IPS-15b (cell line): ENCODE measurements around the gene NUTM2G.
"Not testable (repeated sequence)": the region's sequence is repeated elsewhere in the genome, so short reads cannot be mapped to it uniquely, and the experiment has no call there.

ENCODE experiments used
- H3K27me3 ChIP-seq: one replicate; pipeline ENCODE4 v1.6.1; 2013; ENCODE audit warnings: low read length; ENCODE audit not compliant: control insufficient read depth, insufficient read depth
- H3K36me3 ChIP-seq: one replicate; pipeline ENCODE4 v1.6.1; 2013; ENCODE audit warnings: low read length; ENCODE audit not compliant: control insufficient read depth, insufficient read depth
- H3K4me1 ChIP-seq: one replicate; pipeline ENCODE4 v1.6.1; 2013; ENCODE audit warnings: mild to moderate bottlenecking, low read length; ENCODE audit not compliant: control insufficient read depth, insufficient read depth
- H3K4me3 ChIP-seq: one replicate; pipeline ENCODE4 v1.5.1; 2013; ENCODE audit warnings: low read depth, low read length
- H3K9ac ChIP-seq: one replicate; pipeline ENCODE4 v1.6.1; 2013; ENCODE audit warnings: low read depth, mild to moderate bottlenecking, low read length
- H3K9me3 ChIP-seq: one replicate; pipeline ENCODE4 v1.6.1; 2013; ENCODE audit warnings: mild to moderate bottlenecking, low read length; ENCODE audit not compliant: control insufficient read depth, insufficient read depth

NUTM2G gene, protein sequence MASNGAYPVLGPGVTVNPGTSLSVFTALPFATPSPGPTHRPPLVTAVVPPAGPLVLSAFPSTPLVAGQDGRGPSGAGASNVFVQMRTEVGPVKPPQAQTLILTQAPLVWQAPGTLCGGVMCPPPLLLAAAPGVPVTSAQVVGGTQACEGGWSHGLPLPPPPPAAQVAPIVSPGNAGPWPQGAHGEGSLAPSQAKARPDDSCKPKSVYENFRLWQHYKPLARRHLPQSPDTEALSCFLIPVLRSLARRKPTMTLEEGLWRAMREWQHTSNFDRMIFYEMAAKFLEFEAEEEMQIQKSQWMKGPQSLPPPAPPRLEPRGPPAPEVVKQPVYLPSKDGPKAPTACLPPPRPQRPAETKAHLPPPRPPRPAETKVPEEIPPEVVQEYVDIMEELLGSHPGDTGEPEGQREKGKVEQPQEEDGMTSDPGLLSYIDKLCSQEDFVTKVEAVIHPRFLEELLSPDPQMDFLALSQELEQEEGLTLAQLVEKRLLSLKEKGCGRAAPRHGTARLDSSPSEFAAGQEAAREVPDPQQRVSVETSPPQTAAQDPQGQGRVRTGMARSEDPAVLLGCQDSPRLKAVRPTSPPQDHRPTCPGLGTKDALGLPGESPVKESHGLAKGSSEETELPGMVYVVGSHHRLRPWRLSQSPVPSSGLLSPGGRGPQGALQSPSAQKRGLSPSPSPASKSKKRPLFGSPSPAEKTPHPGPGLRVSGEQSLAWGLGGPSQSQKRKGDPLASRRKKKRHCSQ

DNA sequence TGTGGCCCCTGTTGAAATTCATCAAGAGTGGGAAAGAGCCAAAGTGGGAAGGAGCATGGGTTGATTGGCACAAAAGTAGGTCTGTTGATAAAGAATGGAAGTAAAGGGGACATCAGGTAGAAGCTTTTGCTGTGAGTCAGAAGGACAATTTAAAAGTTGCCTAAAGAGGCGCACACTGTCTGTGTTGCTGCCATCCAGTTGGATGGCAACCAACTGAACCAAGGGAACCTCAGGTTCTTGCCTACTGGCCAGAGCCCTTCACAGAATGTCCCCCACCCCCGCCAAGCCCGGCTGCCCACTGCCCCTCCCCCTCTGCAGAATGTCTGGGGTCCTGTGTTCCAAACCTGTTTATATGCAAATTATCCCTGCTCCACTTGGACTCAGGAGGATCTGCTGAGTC, at the start of gene NUTM2G:
Gene NUTM2G (plus strand): TSS at position 301 of the 400 bp plus-strand sequence. CDS start 182 bp downstream, outside the sequence.
- H3K9me3 ChIP-seq, H3K9ac ChIP-seq, H3K4me1 ChIP-seq, H3K27me3 ChIP-seq, H3K4me3 ChIP-seq, H3K36me3 ChIP-seq: not testable (repeated sequence)

DNA sequence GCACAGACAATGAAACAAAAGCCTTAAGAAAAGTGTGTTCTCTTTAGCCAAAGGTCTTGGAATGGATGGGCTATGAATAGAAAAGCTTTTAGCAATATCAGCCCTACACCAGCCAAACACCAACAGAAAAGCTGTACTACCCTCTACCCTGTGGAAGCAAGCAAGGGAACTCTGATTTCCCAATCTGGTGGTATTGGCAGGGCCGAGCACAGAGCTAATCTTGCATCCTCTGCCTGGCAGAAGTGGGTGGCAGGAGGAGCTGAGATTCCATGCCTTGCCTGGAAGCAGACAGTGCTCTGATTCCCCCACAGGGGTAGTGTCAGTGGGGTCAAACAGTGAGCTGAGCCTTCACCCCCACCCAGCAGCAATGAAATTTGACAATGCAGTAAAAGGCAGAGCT, 44.7 kb upstream of the NUTM2G start:
- no peak overlapping the region for H3K4me3 ChIP-seq

DNA sequence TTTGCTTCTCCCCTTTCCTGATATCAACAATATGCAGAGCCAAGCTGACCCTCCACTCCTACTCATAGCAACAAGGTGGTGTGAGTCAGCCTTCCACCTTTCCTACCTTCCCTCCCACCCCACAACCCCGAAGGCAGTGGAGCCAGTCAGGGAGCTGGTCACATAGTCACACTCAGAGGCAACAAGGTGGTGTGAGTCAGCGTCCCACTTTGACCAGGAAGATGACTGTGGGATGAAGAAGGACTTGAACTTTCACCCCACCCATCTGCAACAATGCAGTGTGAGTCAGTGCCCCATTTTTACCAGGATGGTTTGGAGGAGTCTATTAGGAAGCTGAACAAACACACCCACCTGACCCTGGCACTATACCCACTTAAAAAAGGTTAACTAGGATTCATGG, 44.2 kb upstream of the NUTM2G start:
- peaks cover 4% of the 10 kb centered on the region for H3K27me3 ChIP-seq
- no peak overlapping the region for H3K9ac ChIP-seq
- H3K36me3 ChIP-seq = no peaks in the 10 kb centered on the region
- no peaks in the 10 kb centered on the region for H3K4me1 ChIP-seq
- no peak overlapping the region for H3K4me3 ChIP-seq
- H3K9me3 ChIP-seq = no peaks in the 10 kb centered on the region

More for the DNA sequence above, 44.7 kb upstream of the NUTM2G start:
- Histone ChIP-seq H3K36me3 (no peaks in the 10 kb centered on the region), H3K4me1 (no peaks in the 10 kb centered on the region), H3K27me3 (peaks cover 4% of the 10 kb centered on the region), H3K9ac (no peak overlapping the region), H3K9me3 (no peaks in the 10 kb centered on the region)

DNA sequence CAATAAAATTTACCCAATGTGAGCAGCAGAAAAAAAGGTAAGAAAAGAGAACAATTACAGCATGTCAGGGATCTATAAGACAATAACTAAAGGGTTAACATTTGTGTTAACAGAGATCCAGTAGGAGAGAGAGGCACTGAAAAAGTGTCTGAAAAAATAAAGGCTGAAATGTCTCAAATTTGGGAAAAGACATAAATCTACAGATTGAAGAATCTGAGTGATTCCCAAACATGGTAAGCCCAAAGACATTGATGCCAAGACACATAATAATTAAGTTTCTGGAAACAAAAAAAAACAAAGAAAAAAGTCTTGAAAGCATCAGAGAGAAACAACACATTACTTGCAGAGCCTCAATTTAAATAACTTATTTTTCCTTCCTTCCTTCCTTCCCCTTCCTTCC, 43.2 kb upstream of the NUTM2G start:
- H3K4me1 ChIP-seq = no peaks in the 10 kb centered on the region
- H3K9me3 ChIP-seq = no peaks in the 10 kb centered on the region
- no peak overlapping the region for H3K9ac ChIP-seq
- H3K27me3 ChIP-seq = peaks cover 4% of the 10 kb centered on the region
- H3K4me3 ChIP-seq = no peak overlapping the region
- no peaks in the 10 kb centered on the region for H3K36me3 ChIP-seq

DNA sequence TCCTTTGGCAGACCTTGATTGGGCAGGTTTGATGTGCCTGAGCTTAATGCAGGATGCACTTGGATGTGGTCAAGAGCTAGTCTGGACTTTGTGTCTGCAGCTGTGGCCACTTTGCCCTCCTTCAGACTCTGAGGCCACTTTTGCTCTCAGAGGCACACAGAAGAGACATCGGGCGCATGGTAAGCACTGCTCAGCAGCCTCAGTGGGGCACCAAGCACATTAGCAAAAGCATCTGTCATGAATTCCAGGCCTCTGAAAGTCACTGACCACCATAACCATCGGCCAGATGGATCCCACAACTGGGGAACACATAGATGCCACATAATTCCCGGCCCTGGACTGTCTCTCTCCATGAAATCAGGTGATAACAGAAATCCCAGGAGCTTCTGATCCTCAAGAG, 40.1 kb upstream of the NUTM2G start:
- Histone ChIP-seq H3K4me1 (no peaks in the 10 kb centered on the region), H3K9ac (no peak overlapping the region), H3K9me3 (no peaks in the 10 kb centered on the region), H3K27me3 (peaks cover 4% of the 10 kb centered on the region), H3K36me3 (no peaks in the 10 kb centered on the region), H3K4me3 (no peak overlapping the region)

DNA sequence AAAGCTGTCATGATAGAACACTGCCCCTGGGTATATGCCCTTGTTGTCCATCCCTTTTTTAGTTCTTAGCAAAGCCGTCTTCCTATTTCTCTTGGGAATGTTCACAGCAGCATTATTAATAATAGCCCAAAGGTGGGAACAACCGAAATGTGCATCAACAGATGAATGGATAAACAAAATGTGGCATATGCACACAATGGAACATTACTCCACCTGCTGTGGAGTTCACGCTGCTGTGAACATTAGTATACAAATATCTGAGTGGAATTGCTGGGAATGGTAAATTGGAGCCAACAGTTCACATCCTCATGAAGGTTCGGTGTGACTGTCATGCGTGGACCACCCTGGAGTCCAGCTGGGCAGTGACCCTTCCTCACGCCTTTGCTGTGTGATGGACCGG, 36.5 kb upstream of the NUTM2G start:
- H3K36me3 ChIP-seq = no peaks in the 10 kb centered on the region
- H3K9me3 ChIP-seq = no peaks in the 10 kb centered on the region
- H3K9ac ChIP-seq = no peak overlapping the region
- no peaks in the 10 kb centered on the region for H3K27me3 ChIP-seq
- no peak overlapping the region for H3K4me3 ChIP-seq
- H3K4me1 ChIP-seq = no peaks in the 10 kb centered on the region

DNA sequence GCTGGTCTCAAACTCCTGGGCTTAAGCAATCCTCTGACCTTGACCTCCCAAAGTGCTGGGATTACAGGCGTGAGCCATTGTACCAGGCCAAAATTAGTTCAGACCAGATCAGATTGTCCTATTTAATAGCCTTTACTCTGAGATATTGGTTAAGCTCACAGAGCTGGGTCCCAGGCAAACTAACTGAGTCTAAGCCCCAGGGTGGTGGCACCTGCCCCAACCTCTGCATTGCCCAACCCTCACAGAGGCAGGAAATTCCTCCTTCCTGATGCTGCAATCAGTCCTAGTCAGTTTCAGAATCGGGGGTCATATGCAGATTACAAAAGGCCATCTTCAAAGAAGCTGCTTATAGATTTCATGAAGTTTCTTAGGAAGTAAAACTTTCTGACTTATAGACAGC, 28.6 kb upstream of the NUTM2G start:
- H3K9ac ChIP-seq, H3K4me1 ChIP-seq, H3K27me3 ChIP-seq, H3K36me3 ChIP-seq, H3K9me3 ChIP-seq, H3K4me3 ChIP-seq: not testable (repeated sequence)

DNA sequence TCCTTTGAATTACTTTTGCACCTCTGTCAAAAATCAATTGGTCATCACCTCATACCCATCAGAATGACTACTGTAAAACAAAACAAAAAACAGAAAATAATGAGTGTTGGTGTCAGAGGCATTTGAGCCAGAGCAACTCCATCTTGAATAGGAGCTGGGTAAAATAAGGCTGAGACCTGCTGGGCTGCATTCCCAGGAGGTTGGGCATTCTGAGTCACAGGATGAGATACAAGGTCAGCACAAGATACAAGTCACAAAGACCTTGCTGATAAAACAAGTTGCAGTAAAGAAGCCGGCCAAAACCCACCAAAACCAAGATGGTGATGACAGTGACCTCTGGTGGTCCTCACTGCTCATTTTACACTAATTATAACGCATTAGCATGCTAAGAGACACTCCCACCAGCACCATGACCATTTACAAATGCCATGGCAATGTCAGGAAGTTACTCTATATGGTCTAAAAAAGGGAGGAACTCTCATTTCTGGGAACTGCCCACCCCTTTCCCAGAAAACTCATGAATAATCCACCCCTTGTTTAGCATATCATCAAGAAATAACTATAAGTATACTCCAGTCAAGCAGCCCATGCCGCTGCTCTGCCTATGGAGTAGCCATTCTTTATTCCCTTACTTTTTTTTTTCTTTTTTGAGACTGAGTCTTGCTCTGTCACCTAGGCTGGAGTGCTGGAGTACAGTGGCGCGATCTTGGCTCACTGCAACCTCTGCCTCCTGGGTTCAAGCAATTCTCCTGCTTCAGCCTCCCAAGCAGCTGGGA, 23.5 kb upstream of the NUTM2G start:
- not testable (repeated sequence) for H3K36me3 ChIP-seq, H3K27me3 ChIP-seq, H3K4me3 ChIP-seq, H3K9me3 ChIP-seq, H3K9ac ChIP-seq, H3K4me1 ChIP-seq

DNA sequence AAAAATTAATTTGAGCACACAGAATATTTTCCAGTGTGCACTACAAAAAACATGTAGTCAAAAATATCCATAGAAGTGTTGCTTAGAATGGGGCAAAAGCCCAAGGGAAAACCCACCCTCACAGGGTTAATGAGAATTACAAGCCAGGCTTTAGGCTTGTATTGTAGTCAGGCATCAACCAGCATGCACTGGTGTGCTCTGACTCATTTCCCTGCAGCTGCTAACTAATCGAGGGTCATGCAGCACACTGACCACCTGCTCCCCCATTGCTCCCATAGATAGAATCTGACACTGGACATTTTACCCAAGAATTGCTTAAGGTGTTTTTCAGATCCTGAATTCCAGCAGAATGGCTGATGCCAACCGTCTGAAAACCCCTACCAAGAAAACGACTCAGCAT, 20.2 kb upstream of the NUTM2G start:
- not testable (repeated sequence) for H3K4me3 ChIP-seq, H3K9ac ChIP-seq, H3K36me3 ChIP-seq, H3K4me1 ChIP-seq, H3K27me3 ChIP-seq, H3K9me3 ChIP-seq

DNA sequence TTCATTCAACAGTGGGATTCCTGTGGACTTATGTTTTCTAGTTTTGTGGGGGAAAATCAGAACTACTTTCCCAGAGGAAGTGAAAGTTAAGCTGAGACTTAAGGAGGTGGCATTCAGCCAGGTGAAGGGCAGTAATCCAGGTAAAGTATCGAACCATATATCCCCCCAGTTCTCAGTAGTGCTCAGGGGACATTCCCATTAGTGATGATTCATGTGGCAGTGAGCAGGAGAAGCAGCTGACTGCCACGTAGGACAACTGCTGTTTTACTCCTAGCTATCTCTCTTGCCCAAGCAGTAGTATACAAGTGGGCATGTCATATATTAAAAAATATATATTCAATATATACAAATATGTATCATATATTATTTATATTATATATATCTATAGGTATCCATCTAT, 13.1 kb upstream of the NUTM2G start:
- not testable (repeated sequence) for H3K4me1 ChIP-seq, H3K9ac ChIP-seq, H3K36me3 ChIP-seq, H3K9me3 ChIP-seq, H3K27me3 ChIP-seq, H3K4me3 ChIP-seq

DNA sequence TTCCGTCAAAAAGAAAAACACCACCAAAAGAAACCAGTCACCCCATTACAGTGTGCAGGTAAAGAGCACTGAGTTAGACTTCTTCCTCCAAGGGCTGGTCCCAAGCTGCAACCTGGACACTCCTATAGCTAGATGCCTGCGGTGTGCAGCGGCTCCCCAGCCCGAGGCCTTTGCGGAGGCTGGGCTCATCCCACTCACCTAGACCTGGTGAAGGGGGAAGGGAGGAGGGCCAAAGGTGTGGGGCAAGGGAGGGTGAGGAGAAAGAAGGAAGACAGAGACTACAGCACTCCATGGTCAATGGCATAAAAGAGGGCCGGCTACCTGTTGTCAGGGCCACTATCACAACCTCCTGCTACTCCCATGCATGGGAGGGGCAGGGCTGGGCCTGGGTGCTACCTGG, 12.1 kb upstream of the NUTM2G start:
- H3K9ac ChIP-seq, H3K4me1 ChIP-seq, H3K27me3 ChIP-seq, H3K36me3 ChIP-seq, H3K4me3 ChIP-seq, H3K9me3 ChIP-seq: not testable (repeated sequence)

DNA sequence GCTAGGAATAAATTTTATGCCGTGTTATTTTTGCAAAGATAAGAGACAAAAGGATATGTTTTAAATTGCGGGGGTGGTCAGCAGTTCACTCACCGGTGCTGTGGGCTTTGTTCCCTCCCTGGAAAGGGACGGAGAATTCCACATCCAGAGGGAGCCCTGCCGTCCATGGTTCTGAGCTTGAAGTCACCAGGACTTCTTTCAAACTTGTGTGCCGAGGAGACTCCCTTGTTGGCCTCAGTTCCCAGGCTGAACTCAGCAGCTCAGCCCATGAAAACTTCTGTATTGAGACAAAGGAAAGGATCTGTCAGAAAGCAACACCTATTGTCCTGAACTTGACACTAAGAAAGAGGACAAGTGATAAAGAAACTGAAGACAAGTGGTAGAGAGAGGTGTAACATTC, 10.1 kb upstream of the NUTM2G start:
- not testable (repeated sequence) for H3K36me3 ChIP-seq, H3K9me3 ChIP-seq, H3K4me1 ChIP-seq, H3K27me3 ChIP-seq, H3K9ac ChIP-seq, H3K4me3 ChIP-seq
